IPS DF 19.7 (cell line): Measurements from ENCODE around the gene KLHL9.

Source experiments
- DNase-seq: peaks from one replicate; pipeline ENCODE4 v3.0.0-alpha.2; 2013; ENCODE audit warnings: low read depth, low spot score

The KLHL9 gene

DNA sequence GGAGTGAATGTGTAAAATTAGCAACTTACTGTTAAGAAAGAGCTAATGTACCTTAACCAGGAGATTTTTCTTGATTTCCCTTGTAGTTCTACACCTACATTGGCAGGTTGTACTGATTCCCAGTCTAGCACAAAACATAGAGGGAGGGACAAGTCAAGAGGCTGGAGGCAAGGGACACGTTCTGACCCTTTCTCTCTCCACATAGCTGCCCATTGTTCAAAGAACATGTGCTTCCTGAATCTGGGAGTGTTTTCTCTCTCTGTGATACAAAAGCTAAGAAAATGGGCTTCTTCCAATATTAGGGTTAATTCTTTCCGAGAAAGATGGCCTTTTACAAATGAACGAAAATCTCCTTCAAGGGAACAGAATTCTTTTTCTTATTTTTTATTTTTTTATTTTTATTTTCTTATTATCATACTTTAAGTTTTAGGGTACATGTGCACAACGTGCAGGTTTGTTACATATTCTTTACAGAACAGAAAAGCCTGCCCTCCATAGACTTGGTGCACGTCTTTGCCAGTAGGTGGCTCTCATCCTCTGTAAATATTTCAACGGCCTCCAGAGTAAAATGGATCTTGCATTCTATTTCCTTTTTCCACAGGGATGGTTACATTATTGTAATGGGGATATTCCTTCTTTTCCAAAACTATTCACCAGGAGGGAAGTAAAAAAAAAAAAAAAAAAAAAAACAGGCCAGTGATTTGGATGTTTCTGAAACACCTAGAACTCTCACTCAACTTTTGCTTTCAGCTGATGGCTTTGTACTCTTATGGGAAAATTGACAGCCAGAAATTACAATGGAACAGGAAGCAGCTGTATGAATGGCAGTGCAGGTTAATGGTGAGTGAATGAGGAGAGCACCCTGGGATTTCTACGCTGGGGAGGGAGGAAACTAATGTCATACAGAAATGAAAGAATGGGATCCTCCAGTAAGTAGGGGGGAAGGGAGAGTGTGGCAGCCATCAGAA lies 17.0 kb downstream of the KLHL9 start:
- DNase-seq, result no peak

DNA sequence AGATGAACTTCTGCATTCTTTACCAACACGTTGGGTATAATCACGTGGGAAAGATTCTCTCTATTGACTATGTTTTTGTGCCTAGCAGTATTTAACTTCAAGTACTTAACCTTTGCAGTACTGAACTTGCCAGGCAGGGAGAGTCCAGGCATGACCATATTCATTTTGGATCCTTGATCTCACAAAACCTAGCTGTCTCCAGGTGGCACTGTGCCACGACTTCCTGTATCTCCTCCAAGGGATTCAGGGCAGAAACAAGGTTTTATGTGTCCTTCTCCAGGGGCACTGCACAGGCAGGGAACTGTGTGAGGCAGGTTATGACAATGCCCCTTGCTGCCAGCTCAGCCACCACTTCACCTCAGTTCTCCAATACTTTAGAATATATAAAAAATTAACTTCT lies 18.3 kb downstream of the KLHL9 start:
- DNase-seq, result no peak

DNA sequence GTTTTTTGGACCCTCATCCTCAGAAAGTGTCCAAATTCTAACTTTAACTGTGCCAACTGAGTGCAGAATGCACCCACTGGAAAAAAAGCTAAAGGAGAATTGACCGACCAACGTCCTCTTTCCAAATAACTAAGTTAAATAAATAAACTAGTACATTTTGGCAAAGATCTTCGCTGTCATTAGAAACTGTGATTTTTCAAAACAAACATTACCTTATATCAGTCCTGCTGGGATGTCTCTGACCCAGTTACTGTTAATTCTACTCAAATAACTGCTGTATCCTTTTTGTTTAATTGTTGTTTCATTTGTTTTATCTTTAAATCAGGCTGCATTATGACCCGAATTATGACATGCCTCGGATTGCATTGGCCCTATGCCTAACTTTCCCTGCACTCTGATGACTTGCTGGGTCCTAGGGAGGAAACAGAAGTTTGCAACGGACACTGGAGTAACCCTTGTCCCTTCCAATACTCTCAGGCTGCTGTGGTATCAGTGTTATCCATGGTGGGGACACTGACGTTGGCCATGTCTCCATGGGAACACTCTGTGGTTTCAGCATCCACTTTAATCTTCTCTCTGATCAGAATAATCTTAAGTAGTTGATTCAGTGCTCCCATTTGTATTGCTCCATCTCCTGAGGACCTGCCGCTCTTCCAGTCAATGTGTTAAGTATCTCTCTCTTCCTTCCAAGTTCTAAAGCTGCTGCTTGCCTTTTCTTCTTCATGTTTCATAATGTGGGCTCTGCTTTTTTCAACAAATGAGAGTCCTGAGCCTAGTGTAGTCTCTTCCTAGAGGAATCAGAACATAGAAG lies 19.0 kb downstream of the KLHL9 start:
- DNase-seq, result no peak

DNA sequence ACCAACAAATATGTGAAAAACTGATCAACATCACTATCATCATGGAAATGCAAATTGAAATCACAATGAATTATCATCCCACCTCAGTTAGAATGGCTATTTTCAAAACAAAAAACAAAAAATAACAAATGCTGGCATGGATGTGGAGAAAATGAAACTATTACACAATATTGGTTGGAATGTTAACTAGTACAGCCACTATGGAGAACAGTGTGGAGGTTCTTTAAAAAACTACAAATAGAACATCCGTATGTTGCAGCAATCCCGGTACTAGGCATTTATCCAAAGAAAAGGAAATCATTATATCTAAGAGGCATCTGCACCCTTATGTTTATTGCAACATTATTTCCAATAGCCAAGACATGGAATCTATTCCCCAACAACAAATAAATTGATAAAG lies 21.1 kb downstream of the KLHL9 start:
- DNase-seq, result no peak

DNA sequence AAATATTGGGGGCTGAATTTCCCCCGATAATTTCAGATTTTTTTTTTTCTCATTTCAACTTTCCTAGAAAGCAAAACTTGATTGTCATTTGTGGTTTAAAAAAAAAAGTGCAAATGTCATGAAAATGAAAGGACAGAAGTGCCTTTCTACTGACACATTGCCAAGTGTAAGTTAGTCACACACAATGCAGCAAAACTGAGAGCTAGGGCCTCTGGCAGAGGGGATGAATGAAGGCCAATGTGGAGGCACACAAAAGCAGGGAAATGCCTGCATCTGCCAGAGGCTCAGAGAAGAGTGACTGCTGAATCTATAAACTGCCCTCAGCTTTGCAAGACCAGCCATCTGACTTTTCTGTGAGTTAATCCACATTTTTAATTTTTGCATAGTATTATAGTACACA lies 23.3 kb downstream of the KLHL9 start:
- no peak for DNase-seq

DNA sequence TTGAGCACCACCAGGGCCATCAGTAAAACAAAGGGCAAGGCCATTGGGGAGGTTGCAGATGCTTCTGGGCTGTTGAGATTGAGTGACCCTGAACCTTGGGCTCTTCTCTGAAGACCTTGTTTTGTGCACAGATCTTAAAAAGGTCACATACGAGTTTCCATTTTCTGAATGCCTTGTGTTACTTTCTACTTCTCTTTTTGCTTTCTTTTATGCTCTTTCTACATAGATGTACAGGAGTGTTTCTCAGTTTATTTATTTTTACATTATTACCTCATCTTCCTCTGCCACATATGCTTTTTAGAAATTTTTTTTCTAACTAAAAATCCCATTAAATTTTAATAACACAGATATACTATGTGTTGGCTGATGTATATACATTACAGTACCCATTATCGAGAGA lies 30.0 kb downstream of the KLHL9 start, which contains the start of gene IFNA5:
TSS of gene IFNA5 (minus strand) at position 101 of the 400 bp plus-strand sequence. CDS start at position 44, 57 bp downstream.
- DNase-seq, result no peak

DNA sequence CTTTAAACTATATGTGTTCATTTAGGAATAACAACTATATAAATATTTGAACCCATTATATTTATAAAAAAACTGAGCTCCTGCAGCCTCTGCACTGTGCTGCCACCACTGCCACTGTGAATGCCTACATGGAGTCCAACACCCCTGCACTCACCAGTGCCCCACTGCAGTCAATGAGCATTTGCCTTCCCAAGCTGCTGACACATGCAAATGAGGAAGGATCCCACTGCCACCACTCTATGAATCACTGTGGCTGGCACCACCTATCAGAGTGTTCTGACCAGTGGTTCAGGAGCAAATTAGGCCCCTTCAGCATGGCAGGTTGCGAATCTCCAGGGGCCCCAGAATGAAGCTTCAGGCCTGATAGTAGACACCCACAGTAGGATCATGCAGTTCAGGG lies 39.2 kb downstream of the KLHL9 start:
- DNase-seq, result no peak

DNA sequence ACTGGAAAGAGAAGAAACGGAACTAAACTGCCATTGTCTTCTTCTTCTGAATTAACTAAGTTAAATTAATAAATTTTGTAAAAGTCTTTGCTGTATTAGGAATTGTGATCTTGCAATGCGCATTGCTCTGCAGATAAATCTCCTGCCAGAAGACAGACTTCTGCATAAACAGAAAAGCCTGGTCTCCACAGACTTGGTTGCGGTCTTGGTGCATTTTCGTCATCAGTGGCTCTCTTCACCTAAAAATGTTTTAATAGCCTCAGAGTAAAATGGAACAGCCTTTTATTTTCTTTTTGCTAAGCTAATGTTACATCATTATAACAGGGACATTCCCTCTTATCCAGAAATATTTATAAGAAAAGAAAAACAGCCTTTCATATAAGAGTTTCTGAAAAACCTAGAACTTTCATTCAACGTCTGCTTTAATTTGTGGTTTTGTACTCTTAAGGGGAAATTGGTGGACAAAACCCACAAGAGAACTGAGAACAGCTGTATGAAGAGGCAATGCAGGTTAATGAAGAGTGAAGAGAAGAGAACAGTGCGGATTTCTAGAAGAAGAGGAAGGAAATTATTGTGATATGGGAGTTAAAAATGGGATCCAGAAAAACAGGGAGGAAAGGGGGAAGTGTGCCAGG lies 40.2 kb downstream of the KLHL9 start:
- no peak for DNase-seq

DNA sequence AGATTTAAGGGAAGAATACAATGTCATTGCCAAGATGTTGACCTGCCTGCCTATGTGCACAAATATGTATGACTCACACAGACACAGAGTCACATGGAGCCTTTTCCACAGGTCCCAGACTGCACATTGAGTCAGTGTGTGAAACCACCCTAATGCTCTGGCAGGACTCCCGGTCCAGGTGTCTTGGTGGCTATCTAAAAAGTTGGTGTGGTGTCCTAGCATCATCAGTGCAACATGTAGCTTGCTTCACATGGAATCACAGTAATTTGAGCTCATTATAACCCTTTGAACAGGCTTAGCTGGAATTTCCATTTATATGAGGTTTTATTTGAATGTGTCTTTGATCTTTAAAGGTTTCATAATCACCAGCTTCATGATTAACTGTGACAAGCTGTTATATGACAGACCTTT lies 40.8 kb downstream of the KLHL9 start:
- no peak for DNase-seq

DNA sequence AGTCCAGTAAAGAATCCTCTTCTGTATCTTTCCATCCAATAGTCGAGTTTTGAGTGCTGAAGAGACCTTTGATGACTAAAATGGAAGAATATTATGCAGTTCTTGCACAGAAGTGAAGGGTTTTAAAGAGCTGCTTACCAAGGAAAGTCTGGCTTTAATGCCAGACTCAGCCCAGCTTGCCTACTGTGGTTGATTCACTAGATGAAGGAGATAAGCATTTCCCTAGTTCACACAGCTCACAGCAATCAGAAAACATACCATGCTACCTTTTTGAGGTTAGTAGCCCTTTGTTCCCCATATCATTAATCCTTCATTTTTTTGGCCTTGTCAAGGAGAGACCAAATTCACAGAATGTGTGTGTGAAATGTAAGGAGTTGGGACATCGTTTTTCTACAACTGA lies 45.4 kb downstream of the KLHL9 start:
- no peak for DNase-seq

DNA sequence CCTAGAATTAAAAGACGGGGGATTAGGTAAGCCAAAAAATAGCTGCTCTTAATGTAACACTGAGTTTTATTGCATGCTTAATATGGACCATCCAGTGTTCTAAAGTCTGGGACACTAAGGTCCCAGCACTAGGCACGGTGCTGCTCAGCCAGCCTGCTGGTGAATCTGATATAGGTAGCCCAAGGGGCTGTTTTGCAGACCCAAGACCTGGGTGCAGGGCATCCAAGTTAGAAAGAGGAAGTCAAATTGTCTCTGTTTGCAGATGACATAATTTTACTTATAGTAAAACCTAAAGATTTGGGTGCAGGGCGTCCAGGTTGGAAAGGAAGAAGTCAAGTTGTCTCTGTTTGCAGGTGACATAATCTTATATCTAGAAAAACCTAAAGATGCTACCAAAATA lies 47.9 kb downstream of the KLHL9 start:
- DNase-seq, result no peak

DNA sequence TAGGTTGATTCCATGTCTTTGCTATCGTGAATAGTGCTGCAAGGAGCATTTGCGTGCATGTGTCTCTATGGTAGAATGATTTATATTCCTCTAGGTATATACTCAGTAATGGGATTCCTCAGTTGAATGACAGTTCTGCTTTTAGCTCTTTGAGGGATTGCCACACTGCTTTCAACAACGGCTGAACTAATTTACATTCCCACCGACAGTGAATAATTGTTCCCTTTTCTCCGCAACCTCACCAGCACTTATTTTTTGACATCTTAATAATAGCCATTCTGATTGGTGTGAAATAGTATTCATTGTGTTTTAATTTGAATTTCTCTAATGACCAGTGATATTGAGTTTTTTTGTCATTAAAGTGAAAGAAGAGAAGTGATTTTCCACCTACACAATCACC lies 48.5 kb downstream of the KLHL9 start:
- no peak for DNase-seq

DNA sequence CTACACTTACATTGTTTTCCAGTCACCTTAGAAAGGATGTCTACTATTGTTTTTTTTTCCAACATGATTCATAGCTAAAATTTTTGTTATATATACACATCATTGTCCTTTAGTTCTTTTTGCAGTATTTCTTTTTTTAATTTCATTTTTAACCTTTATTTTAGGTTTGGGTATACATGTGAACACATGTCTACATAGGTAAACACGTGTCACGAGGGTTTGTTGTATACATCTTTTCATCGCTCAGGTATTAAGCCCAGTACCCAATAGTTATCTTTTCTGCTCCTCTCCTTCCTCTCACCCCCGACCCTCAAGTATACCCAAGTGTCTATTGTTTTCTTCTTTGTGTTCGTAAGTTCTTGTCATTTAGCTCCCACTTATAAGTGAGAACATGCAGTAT lies 49.1 kb downstream of the KLHL9 start:
- no peak for DNase-seq

DNA sequence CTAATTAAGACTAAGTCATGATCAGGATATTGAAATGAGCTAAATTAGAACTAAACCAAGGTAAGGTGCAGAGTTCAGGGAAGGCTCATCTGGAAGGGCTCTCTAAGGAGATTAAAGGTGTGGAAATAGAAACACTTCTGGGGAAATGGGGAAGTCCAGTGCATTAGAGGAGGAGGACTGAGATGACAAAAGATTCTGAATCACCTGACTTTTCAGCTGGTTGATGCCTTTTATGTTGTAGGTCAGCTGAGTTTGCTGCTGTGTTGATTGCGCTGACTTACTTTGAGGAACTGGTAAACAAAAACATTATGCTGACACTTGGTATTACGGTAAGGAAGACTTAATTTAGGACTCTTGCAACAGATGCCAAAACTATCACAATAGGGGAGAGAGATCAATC lies 53.9 kb downstream of the KLHL9 start:
- DNase-seq, result no peak
